H9 (cell line): ENCODE measurements around the gene CD47. TPM values are rescaled to one million over a fixed set of nuclear protein-coding genes. Genes with fewer than 3 reads are reported as not detected.

Source experiments
- DNase-seq: peaks from one replicate; pipeline ENCODE4 v3.0.0-alpha.2; 2017
- H2AFZ ChIP-seq: one replicate; pipeline ENCODE4 v1.6.1; 2013; ENCODE audit warnings: mild to moderate bottlenecking, low read length, control low read depth, moderate library complexity
- H2AK5ac ChIP-seq: 2 replicates; pipeline ENCODE4 v1.6.1; 2013; ENCODE audit warnings: low read length, control low read depth, mixed read lengths; ENCODE audit not compliant: insufficient read length
- H2BK120ac ChIP-seq: one replicate; pipeline ENCODE4 v1.6.1; 2013; ENCODE audit warnings: low read depth, mild to moderate bottlenecking, low read length, control low read depth, inconsistent platforms; ENCODE audit not compliant: poor library complexity, severe bottlenecking
- H2BK12ac ChIP-seq: 2 replicates; pipeline ENCODE4 v1.6.1; 2013; ENCODE audit warnings: low read length, control low read depth, mixed read lengths, low read depth; ENCODE audit not compliant: insufficient read length
- H2BK15ac ChIP-seq: 2 replicates; pipeline ENCODE4 v1.6.1; 2013; ENCODE audit warnings: low read depth, low read length, control low read depth
- H2BK20ac ChIP-seq: one replicate; pipeline ENCODE4 v1.6.1; 2013; ENCODE audit warnings: low read depth, mild to moderate bottlenecking, low read length, control low read depth, inconsistent platforms; ENCODE audit not compliant: poor library complexity, severe bottlenecking
- H2BK5ac ChIP-seq: 2 replicates; pipeline ENCODE4 v1.6.1; 2013; ENCODE audit warnings: low read length, control low read depth, mixed read lengths; ENCODE audit not compliant: insufficient read length
- H3K14ac ChIP-seq: 2 replicates; pipeline ENCODE4 v1.6.1; 2013; ENCODE audit warnings: low read length, control low read depth; ENCODE audit not compliant: insufficient read depth
- H3K18ac ChIP-seq: 2 replicates; pipeline ENCODE4 v1.6.1; 2013; ENCODE audit warnings: low read depth, mild to moderate bottlenecking, mixed read lengths, low read length, control low read depth; ENCODE audit not compliant: insufficient read length
- H3K23ac ChIP-seq: 2 replicates; pipeline ENCODE4 v1.6.1; 2013; ENCODE audit warnings: low read length, control low read depth, mixed read lengths, low read depth; ENCODE audit not compliant: insufficient read length
- H3K23me2 ChIP-seq: 2 replicates; pipeline ENCODE4 v1.6.1; 2013; ENCODE audit warnings: low read depth, mild to moderate bottlenecking, mixed read lengths, low read length, control low read depth; ENCODE audit not compliant: insufficient read length, poor library complexity, severe bottlenecking
- H3K27ac ChIP-seq: 2 replicates; pipeline ENCODE4 v1.5.1; 2013; ENCODE audit warnings: low read length, control low read depth, mixed read lengths, low read depth; ENCODE audit not compliant: insufficient read length
- H3K27me3 ChIP-seq: 2 replicates; pipeline ENCODE4 v1.6.1; 2013; ENCODE audit warnings: low read length, control low read depth, inconsistent platforms; ENCODE audit not compliant: insufficient read depth
- H3K4ac ChIP-seq: 2 replicates; pipeline ENCODE4 v1.6.1; 2013; ENCODE audit warnings: low read depth, mild to moderate bottlenecking, control low read depth, inconsistent platforms, low read length, moderate library complexity
- H3K4me1 ChIP-seq: 2 replicates; pipeline ENCODE4 v1.6.1; 2013; ENCODE audit warnings: low read length, control low read depth, inconsistent platforms; ENCODE audit not compliant: insufficient read depth
- H3K4me2 ChIP-seq: 2 replicates; pipeline ENCODE4 v1.6.1; 2013; ENCODE audit warnings: low read length, control low read depth, mixed read lengths; ENCODE audit not compliant: insufficient read length, insufficient read depth
- H3K56ac ChIP-seq: 2 replicates; pipeline ENCODE4 v1.6.1; 2013; ENCODE audit warnings: low read depth, mild to moderate bottlenecking, mixed read lengths, low read length, control low read depth; ENCODE audit not compliant: insufficient read length
- H3K79me1 ChIP-seq: 2 replicates; pipeline ENCODE4 v1.6.1; 2013; ENCODE audit warnings: low read depth, mild to moderate bottlenecking, moderate library complexity, low read length, control low read depth, inconsistent platforms; ENCODE audit not compliant: insufficient read depth, poor library complexity, severe bottlenecking
- H3K79me2 ChIP-seq: 2 replicates; pipeline ENCODE4 v1.6.1; 2013; ENCODE audit warnings: low read length, control low read depth, inconsistent platforms; ENCODE audit not compliant: insufficient read depth
- H3K9ac ChIP-seq: 2 replicates; pipeline ENCODE4 v1.6.1; 2013; ENCODE audit warnings: low read length, control low read depth, mixed read lengths; ENCODE audit not compliant: insufficient read length; ENCODE audit errors: extremely low read depth
- H3K9me3 ChIP-seq: one replicate; pipeline ENCODE4 v1.6.1; 2013; ENCODE audit warnings: low read depth, low read length, inconsistent platforms; ENCODE audit not compliant: control insufficient read depth
- H3T11ph ChIP-seq: one replicate; pipeline ENCODE4 v1.6.1; 2013; ENCODE audit warnings: mild to moderate bottlenecking, low read length, control low read depth, inconsistent platforms
- H4K20me1 ChIP-seq: one replicate; pipeline ENCODE4 v1.6.1; 2013; ENCODE audit not compliant: control insufficient read depth, insufficient read length, insufficient read depth
- H4K5ac ChIP-seq: 2 replicates; pipeline ENCODE4 v1.6.1; 2013; ENCODE audit warnings: low read depth, mild to moderate bottlenecking, mixed read lengths, low read length, control low read depth; ENCODE audit not compliant: insufficient read length
- H4K8ac ChIP-seq: replicated peaks from 2 replicates; pipeline ENCODE4 v1.6.1; 2013; ENCODE audit warnings: low read length, control low read depth, mixed read lengths, low read depth; ENCODE audit not compliant: insufficient read length
- H4K91ac ChIP-seq: 2 replicates; pipeline ENCODE4 v1.6.1; 2013; ENCODE audit warnings: low read depth, mild to moderate bottlenecking, moderate library complexity, mixed read lengths, low read length, control low read depth; ENCODE audit not compliant: insufficient read length
- H3K27ac Mint-ChIP-seq, 3 experiments: 2 replicates in 2 of 3; 3 replicates in 1 of 3; pipeline ENCODE4 v1.8.0; 2020 to 2021; ENCODE audit warnings: mixed read lengths in 3 of 3, mild to moderate bottlenecking in 1 of 3, moderate library complexity in 1 of 3
- H3K27me3 Mint-ChIP-seq: 2 replicates; pipeline ENCODE4 v1.8.0; 2021; ENCODE audit warnings: low read depth, mild to moderate bottlenecking, moderate library complexity, mixed read lengths
- H3K36me3 Mint-ChIP-seq, 3 experiments: 2 replicates in 2 of 3; 3 replicates in 1 of 3; pipeline ENCODE4 v1.8.0; 2020 to 2021; ENCODE audit warnings: low read depth in 3 of 3, mixed read lengths in 3 of 3; ENCODE audit not compliant: insufficient read depth in 1 of 3
- H3K4me1 Mint-ChIP-seq, 2 experiments: 2 replicates each; pipeline ENCODE4 v1.8.0; 2020; ENCODE audit warnings: mixed read lengths in 2 of 2
- H3K4me3 Mint-ChIP-seq, 2 experiments: 2 replicates in 1 of 2; 3 replicates in 1 of 2; pipeline ENCODE4 v1.8.0; 2020 to 2021; ENCODE audit warnings: mild to moderate bottlenecking in 2 of 2, mixed read lengths in 2 of 2, moderate library complexity in 1 of 2
- H3K9me3 Mint-ChIP-seq, 2 experiments: 2 replicates in 1 of 2; 3 replicates in 1 of 2; pipeline ENCODE4 v1.8.0; 2020; ENCODE audit warnings: mild to moderate bottlenecking in 2 of 2, mixed read lengths in 2 of 2, moderate library complexity in 1 of 2
- CTCF ChIP-seq: fragments of 200-600 bp; sonication (generic); conservative IDR thresholded peaks from 3 replicates; pipeline ENCODE4 v1.8.0; 2021; ENCODE audit warnings: antibody characterized with exemption, mild to moderate bottlenecking
- WGBS: extraction: QIAGEN DNeasy Blood & Tissue Kit; methylation state at CpG from one replicate; pipeline ENCODE4 v1.1.7; 2013; ENCODE audit warnings: missing lambda C conversion rate, low lambda C conversion rate, mixed read lengths; ENCODE audit not compliant: insufficient read length; ENCODE audit errors: extremely low coverage; 5-methylcytosine and 5-hydroxymethylcytosine counted together
- total RNA-seq: library from RNA; stranded (reverse); gene quantifications from 2 replicates; pipeline ENCODE4 v1.2.1, GENCODE V29; 2021

The CD47 gene
- total RNA-seq, 1 experiment from 2014 or later, result 15.4 TPM

DNA sequence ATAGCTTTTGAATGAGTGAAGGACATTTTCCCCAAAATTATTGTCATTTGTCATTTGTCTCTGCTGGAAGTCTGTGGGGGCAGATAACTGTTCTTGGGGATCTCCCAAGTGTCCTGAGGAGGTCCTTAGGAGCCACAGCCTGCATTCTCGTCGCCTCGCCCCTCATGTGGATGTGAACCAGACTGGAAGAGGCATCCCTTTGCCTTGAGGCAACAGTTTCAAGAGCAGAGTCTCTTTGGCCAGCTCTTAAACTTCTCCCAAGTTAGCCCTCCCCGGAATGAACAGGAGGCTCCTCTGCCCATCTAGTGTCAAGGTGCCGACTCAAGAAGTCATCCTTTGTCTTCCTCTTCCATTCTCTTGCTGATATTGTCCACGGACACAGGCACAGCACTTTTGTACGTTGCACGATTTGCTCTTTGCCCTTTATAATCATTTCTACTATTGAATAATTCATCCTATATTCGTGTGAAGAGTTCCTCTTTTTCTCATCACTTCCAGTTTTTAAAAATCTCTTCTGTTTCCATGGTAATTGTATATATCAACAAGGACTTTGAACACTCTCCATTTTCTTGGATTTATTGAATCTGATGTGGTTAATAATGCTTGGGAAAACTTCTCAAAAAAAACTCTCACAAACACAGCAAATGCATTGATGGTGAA, 40.8 kb upstream of the CD47 start:
- no CpG with 5 or more reads among the region's 9 CpGs for WGBS
- no peak for TF ChIP-seq CTCF
- Histone ChIP-seq H2BK120ac (no peak overlapping the region), H3K9ac (no peak overlapping the region), H3K9me3 (no peaks in the 10 kb centered on the region), H3K79me2 (no peaks in the 10 kb centered on the region), H3K14ac (no peak overlapping the region), H4K91ac (no peak overlapping the region), H3K4ac (no peak overlapping the region), H4K5ac (no peak overlapping the region), H3K79me1 (no peaks in the 10 kb centered on the region), H3K27me3 (no peaks in the 10 kb centered on the region), H2BK15ac (no peak overlapping the region), H3K18ac (no peak overlapping the region), H3T11ph (no peak overlapping the region), H3K23ac (no peak overlapping the region), H3K23me2 (no peaks in the 10 kb centered on the region), H3K27ac (no peak overlapping the region), H2BK12ac (no peak overlapping the region), H3K4me2 (no peak overlapping the region), H4K20me1 (no peaks in the 10 kb centered on the region), H2BK5ac (no peak overlapping the region), H4K8ac (no peak overlapping the region), H3K56ac (no peak overlapping the region), H3K4me1 (no peaks in the 10 kb centered on the region), H2AK5ac (no peak overlapping the region), H2AFZ (no peak overlapping the region), H2BK20ac (no peak overlapping the region)
- no peaks in the 10 kb centered on the region for H3K4me1 Mint-ChIP-seq
- no peaks in the 10 kb centered on the region for H3K9me3 Mint-ChIP-seq
- no peaks in the 10 kb centered on the region for H3K36me3 Mint-ChIP-seq
- no peaks in the 10 kb centered on the region for H3K27me3 Mint-ChIP-seq
- H3K27ac Mint-ChIP-seq, result no peak overlapping the region
- DNase-seq, result no peak
- H3K4me3 Mint-ChIP-seq, result no peak overlapping the region
